ENCODE results near the gene AP1G2. TPM values are rescaled to one million over a fixed set of nuclear protein-coding genes. Genes with fewer than 3 reads are reported as not detected.
"Not testable (repeated sequence)": the region's sequence is repeated elsewhere in the genome, so short reads cannot be mapped to it uniquely, and the experiment has no call there.

The AP1G2 gene
- polyA plus RNA-seq, 4 donors, result 71.7 to 89.8 (median 78.0) TPM

DNA sequence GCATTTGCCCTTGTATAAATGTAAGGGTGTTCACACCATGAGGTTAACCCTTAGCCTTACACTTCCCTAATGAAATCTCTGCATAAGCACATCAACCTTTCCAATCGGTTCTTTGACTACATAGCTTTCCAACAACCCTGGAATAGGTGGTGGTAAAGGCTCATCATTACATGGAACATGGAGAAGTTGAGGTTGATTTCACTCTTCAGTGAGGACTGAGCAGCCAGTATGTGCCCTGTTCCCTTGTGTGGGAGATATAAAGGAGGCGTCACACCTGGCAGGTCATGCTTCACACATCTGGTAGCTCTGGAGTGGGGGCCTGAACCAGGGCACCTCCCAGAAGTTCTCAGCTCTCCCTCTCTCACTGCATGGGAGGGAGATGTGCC is 32.7 kb upstream of the AP1G2 start:
- no peak for DNase-seq (ENCODE audit: low read depth in 4 of 4, low spot score in 3 of 4)

GRCh38 chr14:23594191-23594590 is 26.6 kb upstream of the AP1G2 start:
- DNase-seq (ENCODE audit: low read depth in 4 of 4, low spot score in 3 of 4), result not testable (repeated sequence)

DNA sequence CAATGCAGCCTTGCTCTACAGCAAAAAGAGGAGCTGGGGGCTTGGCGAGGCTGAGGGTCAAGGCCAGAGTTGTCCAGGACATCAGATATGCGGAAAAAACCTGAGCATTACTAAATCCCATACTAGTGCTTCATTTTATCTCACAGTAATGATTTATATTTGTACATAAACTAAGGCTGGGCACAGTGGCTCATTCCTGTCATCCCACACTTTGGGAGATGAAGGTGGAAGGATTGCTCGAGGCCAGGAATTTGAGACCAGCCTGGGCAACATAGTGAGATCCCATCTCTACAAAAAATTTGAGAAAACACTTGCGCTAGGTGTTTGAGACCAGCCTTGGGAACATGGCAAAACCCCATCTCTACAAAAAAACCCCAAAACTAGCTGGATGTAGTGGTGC is 22.6 kb upstream of the AP1G2 start:
- no peak for DNase-seq (ENCODE audit: low read depth in 4 of 4, low spot score in 3 of 4)

DNA sequence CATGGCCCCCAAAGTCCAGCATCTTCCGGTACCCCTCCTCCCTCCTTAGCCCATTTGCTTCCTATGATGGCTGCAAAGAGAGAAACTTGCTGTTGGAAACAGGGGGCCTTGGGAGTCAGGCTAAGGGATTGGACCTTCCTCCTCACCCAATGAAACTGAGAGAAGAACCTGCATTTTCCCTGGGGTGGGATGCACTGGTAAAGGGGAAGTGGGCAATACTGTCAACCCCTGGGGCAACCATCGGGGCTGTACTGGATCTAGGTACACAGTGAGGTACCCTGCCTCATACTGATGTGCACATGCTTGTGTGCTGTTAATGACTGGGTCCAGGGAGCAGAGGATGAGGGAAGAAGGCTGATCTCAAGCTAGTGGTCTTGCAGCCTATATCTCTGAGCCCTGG is 22.0 kb upstream of the AP1G2 start:
- DNase-seq (ENCODE audit: low read depth in 4 of 4, low spot score in 3 of 4), result no peak

GRCh38 chr14:23588884-23589598 is 21.4 kb upstream of the AP1G2 start:
- peak; percentile 79 to 83 (median 82) for DNase-seq (ENCODE audit: low read depth in 4 of 4, low spot score in 3 of 4)

- DNase-seq (ENCODE audit: low read depth in 4 of 4, low spot score in 3 of 4), result not testable (repeated sequence)
Measured at GRCh38 chr14:23584527-23585203, 17.1 kb upstream of the AP1G2 start.

DNA sequence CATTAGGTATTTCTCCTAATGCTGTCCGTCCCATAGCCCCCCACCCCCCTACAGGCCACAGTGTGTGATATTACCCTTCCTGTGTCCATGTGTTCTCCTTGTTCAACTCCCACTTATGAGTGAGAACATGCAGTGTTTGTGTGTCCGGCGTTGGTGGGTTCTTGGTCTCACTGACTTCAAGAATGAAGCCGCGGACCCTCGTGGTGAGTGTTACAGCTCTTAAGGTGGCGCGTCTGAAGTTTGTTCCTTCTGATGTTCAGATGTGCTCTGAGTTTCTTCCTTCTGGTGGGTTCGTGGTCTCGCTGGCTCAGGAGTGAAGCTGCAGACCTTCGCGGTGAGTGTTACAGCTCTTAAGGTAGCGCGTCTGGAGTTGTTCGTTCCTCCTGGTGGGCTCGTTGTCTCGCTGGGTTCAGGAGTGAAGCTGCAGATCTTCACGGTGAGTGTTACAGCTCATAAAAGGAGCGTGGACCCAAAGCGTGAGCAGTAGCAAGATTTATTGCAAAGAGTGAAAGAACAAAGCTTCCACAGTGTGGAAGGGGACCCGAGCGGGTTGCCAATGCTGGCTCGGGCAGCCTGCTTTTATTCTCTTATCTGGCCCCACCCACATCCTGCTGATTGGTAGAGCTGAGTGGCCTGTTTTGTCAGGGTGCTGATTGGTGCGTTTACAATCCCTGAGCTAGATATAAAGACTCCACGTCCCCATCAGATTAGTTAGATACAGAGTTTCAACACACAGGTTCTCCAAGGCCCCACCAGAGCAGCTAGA is 16.4 kb upstream of the AP1G2 start:
- DNase-seq (ENCODE audit: low read depth in 4 of 4, low spot score in 3 of 4), result not testable (repeated sequence)

DNA sequence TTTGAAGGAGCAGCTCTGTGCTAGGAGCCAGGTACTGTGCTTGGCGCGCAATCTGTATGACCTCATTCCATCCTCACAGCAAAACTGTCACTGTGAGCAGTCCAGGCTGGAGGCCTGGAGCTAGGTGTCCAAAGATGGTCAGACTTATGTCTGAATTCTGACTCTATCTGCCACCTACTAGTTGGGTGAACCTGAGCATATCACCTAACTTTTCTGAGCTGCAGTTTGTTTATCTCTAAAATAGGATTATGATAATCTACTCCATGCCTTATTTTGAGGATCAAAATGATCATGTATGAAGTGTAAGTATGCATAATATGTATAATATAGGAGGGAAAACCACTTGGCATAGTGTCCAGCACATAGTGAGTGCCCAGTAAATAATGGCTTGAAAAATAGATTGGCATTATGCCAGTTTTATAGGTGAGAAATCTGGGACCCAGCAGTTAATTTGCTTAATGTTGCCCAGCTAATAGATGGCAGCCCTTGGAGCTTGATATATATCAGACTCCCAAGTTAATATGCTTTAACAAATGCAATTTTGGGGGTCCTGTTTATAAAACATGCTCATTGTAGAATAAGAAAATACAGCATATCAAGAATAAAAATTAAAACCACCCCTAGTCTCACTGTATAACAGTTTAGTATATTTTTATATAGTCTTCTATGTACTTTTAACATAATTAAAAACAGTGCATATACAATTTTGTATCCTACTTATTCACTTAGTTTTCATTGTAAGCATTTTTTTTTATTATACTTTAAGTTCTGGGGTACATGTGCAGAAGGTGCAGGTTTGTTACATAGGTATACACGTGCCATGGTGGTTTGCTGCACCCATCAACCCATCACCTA is 15.5 kb upstream of the AP1G2 start:
- no peak for DNase-seq (ENCODE audit: low read depth in 4 of 4, low spot score in 3 of 4)

GRCh38 chr14:23580948-23581281 is 13.3 kb upstream of the AP1G2 start:
- DNase-seq (ENCODE audit: low read depth in 4 of 4, low spot score in 3 of 4), result no peak

DNA sequence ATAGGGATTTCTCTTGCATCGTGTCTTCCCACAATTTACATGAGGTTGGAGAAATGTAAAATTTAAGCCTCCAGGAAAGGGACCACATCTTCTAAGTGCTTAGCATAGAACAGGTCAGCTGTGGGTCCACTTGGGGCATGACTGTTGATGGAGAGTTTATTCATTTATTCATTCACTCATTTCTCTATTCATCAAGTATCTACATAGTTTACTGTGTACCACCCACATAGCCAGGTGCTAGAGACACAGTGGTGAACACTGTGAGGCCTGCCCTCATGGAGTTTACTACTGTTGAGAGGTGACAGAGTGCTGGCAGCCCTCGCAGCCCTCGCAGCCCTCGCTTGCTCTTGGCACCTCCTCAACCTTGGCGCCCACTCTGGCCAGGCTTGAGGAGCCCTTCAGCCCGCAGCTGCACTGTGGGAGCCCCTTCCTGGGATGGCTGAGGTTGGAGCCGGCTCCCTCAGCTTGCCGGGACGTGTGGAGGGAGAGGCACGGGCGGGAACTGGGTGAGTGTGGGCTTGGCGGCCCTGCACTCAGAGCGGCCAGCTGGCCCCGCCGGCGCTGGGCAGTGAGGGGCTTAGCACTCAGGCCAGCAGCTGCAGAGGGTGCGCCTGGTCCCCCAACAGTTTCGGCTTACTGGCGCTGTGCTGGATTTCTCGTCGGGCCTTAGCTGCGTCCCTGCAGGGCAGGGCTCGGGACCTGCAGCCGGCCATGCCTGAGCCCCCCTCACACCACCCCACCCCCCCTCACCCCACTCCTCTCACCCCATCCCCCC is 12.7 kb upstream of the AP1G2 start:
- no peak for DNase-seq (ENCODE audit: low read depth in 4 of 4, low spot score in 3 of 4)

- DNase-seq (ENCODE audit: low read depth in 4 of 4, low spot score in 3 of 4), result no peak
Measured at GRCh38 chr14:23579739-23580138, 12.1 kb upstream of the AP1G2 start.

DNA sequence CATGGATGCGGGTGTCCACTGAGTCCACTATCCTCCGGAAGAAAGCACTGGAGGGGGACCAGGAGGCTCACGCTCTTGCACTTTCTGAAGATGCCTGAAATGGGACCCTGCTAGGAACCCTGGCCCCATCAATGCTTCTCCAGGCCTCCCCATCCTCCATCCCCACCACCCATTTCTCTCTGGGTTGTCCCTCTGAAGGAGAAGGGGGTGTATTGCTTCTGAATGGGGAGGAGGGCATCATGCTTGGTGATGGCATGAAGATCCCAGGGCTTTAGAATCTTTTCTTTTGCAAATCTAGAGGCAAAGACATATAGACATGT is 11.7 kb upstream of the AP1G2 start:
- DNase-seq (ENCODE audit: low read depth in 4 of 4, low spot score in 3 of 4), result no peak

DNA sequence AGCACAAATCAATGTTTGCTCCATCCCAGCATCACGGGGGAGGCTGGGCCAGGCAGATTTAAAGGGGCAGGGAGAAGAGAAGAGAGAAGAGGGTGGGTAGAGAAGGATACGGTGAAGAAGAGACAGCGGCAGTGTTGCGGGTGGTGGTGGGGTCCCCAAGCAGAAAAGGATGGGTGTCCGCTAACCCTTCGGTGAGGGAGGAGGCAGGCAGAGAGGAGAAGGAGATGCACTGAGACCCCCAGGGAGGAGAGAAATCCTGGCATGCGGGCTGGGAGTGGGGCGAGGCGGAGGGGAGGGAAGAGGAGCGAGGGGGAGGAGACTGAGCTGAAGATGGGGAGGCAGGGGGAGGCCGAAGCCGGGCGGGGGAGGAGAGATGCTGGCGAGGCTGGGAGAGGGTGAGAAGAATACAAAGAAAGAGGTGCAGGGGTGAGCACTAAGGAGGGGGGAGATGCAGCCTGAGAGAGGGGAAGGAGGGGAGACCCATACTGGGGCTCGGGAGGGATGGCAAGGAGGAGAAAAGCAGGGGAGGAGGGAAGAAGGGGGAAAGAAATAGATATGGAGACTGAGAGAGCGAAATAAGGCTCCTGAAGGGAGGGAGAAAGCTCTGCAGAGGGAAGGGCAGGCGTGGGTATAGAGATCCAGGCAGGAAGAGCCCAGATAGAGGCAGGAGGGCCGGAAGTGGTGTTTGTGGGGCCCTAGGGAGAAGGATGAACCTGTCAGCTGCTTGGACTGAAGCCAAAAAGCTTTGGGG is 11.1 kb upstream of the AP1G2 start, which contains the start of gene JPH4:
Gene JPH4 (minus strand): TSS at position 231 of the 751 bp plus-strand sequence. CDS start 1,337 bp downstream, outside the sequence.
- DNase-seq (ENCODE audit: low read depth in 4 of 4, low spot score in 3 of 4), result no peak

GRCh38 chr14:23577710-23578392 is 10.3 kb upstream of the AP1G2 start:
- no peak for DNase-seq (ENCODE audit: low read depth in 4 of 4, low spot score in 3 of 4)

DNA sequence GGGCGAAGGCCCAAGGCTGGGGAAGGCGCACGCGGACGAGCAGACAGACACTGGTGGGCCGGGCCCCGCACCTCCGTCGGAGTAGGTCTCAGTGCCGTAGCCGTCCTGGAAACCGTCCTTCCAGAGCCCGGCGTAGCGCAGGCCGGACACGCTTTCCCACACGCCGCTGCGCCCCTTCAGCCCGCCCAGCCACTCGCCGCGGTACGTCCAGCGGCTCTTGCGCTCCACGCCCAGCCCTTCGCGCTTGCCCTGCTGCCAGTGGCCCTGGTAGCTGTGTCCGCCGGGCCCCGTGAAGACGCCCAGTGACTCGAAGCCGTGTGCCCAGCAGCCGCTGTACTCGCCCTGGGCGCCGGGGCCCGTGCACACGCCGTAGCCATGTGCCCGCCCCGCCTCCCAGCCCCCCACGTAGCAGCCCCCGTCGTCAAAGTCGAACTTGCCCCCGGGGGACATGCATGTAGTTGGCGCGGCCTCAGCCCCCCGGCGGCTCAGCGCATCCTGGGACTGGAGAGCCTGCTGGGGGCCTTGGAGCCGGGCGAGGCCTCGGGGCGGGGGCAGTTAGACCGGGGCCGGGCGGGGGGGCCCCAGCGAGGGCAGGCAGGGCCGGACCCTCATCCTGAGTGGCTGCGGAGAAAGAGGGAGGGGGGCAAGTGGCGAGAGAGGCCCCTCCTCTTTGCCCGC is 9.6 kb upstream of the AP1G2 start:
- DNase-seq (ENCODE audit: low read depth in 4 of 4, low spot score in 3 of 4), result no peak

GRCh38 chr14:23573384-23574015 is 5.9 kb upstream of the AP1G2 start:
- DNase-seq (ENCODE audit: low read depth in 4 of 4, low spot score in 3 of 4), result no peak

DNA sequence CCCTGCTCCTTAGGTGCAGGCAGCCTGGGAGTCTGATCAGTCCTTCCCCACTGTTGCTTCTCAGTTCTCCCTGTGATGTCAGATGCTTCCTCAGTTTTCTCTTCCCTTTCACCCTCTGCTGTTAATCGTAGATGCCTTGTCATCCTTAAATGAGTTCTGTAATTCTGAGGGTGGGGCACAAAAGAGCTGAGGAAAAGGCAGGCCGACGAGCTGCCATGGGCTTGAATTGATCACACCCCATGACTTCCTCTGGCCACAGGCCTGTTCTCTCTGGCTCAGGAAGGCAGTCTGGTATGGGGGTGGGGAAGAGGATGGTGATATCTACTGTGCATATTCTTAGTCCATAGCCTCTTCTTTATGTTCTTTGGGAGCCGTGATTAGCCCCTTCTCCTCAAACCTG is 5.2 kb upstream of the AP1G2 start:
- no peak for DNase-seq (ENCODE audit: low read depth in 4 of 4, low spot score in 3 of 4)

DNA sequence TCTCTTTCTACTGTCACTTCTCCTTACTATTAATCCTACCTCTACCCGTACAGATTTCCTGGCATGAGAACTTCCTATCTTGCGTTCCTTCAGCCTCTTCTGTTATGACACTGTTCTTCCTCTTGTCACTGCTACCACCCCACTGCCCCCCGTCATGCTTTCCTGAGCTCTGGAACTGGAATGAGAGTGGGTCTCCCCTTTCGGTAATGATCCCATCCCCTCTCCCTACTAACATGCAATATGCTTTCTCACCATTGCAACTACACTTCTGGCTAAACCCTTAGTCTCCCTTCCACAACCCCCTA is 4.9 kb upstream of the AP1G2 start:
- no peak for DNase-seq (ENCODE audit: low read depth in 4 of 4, low spot score in 3 of 4)
